Heart right ventricle (tissue), 16 donors: Measurements from ENCODE around the gene ALK. TPM values are rescaled to one million over a fixed set of nuclear protein-coding genes. Genes with fewer than 3 reads are reported as not detected.

Experiments used
- ATAC-seq, 8 donors: fragments of 200-7000 bp; cut with Tn5 transposase; one replicate each; pipeline ENCODE4 v1.9.1; 2020; ENCODE audit warnings: mild to moderate bottlenecking in 8 of 8, moderate library complexity in 8 of 8, moderate number of reproducible peaks in 1 of 8
- DNase-seq, 2 donors: peaks; one replicate each; pipeline ENCODE4 v3.0.0-alpha.2; 2020
- H3K27ac ChIP-seq, 10 donors: fragments of 200-600 bp; sonication (generic) in 2 of 10; one replicate each; pipeline versions ENCODE4 v1.5.0 to v1.8.0; 2020 to 2022; ENCODE audit warnings: mild to moderate bottlenecking in 3 of 10
- H3K27me3 ChIP-seq, 7 donors: fragments of 200-600 bp; one replicate each; pipeline ENCODE4 v1.8.0; 2021 to 2022; ENCODE audit warnings: mild to moderate bottlenecking in 2 of 7
- H3K36me3 ChIP-seq, 9 donors: fragments of 200-600 bp; sonication (generic) in 1 of 9; one replicate each; pipeline versions ENCODE4 v1.5.0 to v1.8.0; 2020 to 2022; ENCODE audit warnings: mild to moderate bottlenecking in 2 of 9
- H3K4me1 ChIP-seq, 9 donors: fragments of 200-600 bp; sonication (generic) in 1 of 9; one replicate each; pipeline versions ENCODE4 v1.5.0 to v1.8.0; 2020 to 2022; ENCODE audit warnings: mild to moderate bottlenecking in 4 of 9
- H3K4me3 ChIP-seq, 10 donors: fragments of 200-600 bp; sonication (generic) in 2 of 10; one replicate each; pipeline versions ENCODE4 v1.5.0 to v1.8.0; 2020 to 2022; ENCODE audit warnings: mild to moderate bottlenecking in 7 of 10, moderate library complexity in 2 of 10
- H3K9me3 ChIP-seq, 11 donors: fragments of 200-600 bp in 10 of 11; sonication (generic) in 2 of 11; one replicate each; pipeline versions ENCODE4 v1.5.0 to v1.8.0; 2013 to 2022; ENCODE audit warnings: mild to moderate bottlenecking in 2 of 11, control low read depth in 1 of 11, moderate library complexity in 1 of 11
- WGBS, 2 donors: extraction: QIAGEN DNeasy Blood & Tissue Kit; methylation state at CpG; one replicate each; pipeline ENCODE4 v1.1.7; 2013; ENCODE audit warnings: inconsistent platforms in 1 of 2; 5-methylcytosine and 5-hydroxymethylcytosine counted together
- intact Hi-C, 10 donors: fragments of 100-400 bp; cut with DNase I; formaldehyde crosslinking; loops; one replicate each; pipeline versions ENCODE4 v1.11.1 to v1.14.2; 2022
- polyA plus RNA-seq, 2 donors: library from polyadenylated mRNA; stranded (reverse); fragments of 200-250 nt; gene quantifications; one replicate each; pipeline ENCODE4 v1.2.3, GENCODE V29; 2013
- total RNA-seq, 10 donors: library from RNA; stranded (reverse); fragmentation: NEBNext Ultra II Directional in 3 of 10; extraction: Animal tissue kit (Norgen Biotek cat#: 25700) in 3 of 10; gene quantifications; one replicate each; pipeline versions ENCODE4 v1.2.1 to v1.2.4, GENCODE V29; 2021 to 2023
- TF ChIP-seq, protein P1 (sequence below), 9 donors: fragments of 200-600 bp; sonication (generic) in 2 of 9; IDR thresholded peaks; one replicate each; pipeline versions ENCODE4 v1.5.0 to v1.8.0; 2021 to 2022; ENCODE audit warnings: antibody characterized with exemption in 9 of 9, mild to moderate bottlenecking in 5 of 9, moderate library complexity in 1 of 9
- donor health status: Arrhythmogenic right ventricular cardiomyopathy.
- donor health status: ischemic (EF 13 %, LVEDD 7.1; RV severe dilation, severe dysfunction).
- donor health status: healthy with polysubstance abuse.
- donor health status: DM: no; HTN: yes; CAD: no.
- donor health status: DM: no; HTN: no; CAD: no.
- donor health status: ischemic (EF 25% LVEDD 6.9; RV normal size, moderate dysfunction).
- donor health status: ischemic (EF 25% LVEDD 5.7; RV mildly dilated, moderate dysfunction).
- donor health status: healthy.
- donor health status: DM: yes; HTN: yes; CAD: no.
- donor health status: Ischemic cardiomyopathy.
- donor health status: ischemic (EF 35%, LVEDD 5.7; RV mildly dilated, moderate dysfunction).
- donor health status: nonischemic (EF 11% LVEDD 7.7; RV severe dilation, severe dysfunction).
- donor health status: DM: yes; HTN: yes; CAD: no.
- donor health status: PGD.
- donor health status: ischemic (EF 29% LVEDD 5.4; RV normal size, mild dysfunction).
- donor health status: nonischemic (EF 23%, LVEDD 6.1; RV moderate dilation, normal function).

The ALK gene
- total and polyA plus RNA-seq, 12 donors, result 0.01 to 0.24 (median 0.08) TPM; not detected in 7

DNA sequence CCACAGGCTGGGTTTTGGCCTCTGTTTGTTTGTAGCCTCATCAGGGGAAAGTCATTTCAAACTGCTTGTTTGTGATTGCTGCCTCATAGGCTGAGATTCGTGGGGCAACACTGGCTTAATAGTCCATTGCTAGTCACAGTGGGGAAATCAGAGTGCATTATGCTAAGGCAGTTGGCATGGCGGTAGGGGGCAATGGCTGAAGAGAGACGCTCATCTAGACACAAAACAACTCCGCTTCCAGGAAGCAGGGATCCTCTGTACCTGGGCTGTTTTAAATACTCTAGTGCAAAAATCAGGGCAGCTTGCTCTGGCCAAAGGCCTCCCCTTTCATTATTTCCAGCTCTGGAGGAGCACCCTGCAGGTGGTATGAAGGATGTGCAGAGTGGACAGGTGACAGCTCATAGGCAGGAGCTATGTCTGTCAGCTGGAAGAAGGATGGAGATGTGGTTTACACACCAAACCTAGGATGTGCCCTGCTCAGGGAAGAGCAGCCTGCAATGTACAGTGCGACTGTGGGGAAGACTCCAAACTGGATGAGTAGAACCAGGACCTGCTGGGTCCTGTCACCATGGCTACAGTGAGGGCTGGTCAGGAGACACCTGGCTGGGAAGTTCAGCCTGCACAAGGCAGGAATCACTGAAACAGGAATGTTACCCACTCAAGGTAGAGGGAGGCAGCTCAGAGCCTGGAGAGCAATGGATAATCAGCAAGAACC is 571.9 kb downstream of the ALK start:
- no peaks in the 10 kb centered on the region for H3K4me1 ChIP-seq
- 86 to 88% methylated on average over 5 of the region's 5 CpGs for WGBS, 2 donors
- no peak for DNase-seq
- no peak overlapping the region for H3K4me3 ChIP-seq
- no peak overlapping the region for H3K27ac ChIP-seq
- peaks cover 0 to 12% (median 6%) of the 10 kb centered on the region in 7 donors for H3K27me3 ChIP-seq
- intact Hi-C loops, result no loop called here
- no peak for ATAC-seq
- H3K9me3 ChIP-seq, result no peaks in the 10 kb centered on the region
- H3K36me3 ChIP-seq, result no peaks in the 10 kb centered on the region
- TF ChIP-seq, protein P1, sequence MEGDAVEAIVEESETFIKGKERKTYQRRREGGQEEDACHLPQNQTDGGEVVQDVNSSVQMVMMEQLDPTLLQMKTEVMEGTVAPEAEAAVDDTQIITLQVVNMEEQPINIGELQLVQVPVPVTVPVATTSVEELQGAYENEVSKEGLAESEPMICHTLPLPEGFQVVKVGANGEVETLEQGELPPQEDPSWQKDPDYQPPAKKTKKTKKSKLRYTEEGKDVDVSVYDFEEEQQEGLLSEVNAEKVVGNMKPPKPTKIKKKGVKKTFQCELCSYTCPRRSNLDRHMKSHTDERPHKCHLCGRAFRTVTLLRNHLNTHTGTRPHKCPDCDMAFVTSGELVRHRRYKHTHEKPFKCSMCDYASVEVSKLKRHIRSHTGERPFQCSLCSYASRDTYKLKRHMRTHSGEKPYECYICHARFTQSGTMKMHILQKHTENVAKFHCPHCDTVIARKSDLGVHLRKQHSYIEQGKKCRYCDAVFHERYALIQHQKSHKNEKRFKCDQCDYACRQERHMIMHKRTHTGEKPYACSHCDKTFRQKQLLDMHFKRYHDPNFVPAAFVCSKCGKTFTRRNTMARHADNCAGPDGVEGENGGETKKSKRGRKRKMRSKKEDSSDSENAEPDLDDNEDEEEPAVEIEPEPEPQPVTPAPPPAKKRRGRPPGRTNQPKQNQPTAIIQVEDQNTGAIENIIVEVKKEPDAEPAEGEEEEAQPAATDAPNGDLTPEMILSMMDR (IDR thresholded peaks at IDR 0.05), result no peak

DNA sequence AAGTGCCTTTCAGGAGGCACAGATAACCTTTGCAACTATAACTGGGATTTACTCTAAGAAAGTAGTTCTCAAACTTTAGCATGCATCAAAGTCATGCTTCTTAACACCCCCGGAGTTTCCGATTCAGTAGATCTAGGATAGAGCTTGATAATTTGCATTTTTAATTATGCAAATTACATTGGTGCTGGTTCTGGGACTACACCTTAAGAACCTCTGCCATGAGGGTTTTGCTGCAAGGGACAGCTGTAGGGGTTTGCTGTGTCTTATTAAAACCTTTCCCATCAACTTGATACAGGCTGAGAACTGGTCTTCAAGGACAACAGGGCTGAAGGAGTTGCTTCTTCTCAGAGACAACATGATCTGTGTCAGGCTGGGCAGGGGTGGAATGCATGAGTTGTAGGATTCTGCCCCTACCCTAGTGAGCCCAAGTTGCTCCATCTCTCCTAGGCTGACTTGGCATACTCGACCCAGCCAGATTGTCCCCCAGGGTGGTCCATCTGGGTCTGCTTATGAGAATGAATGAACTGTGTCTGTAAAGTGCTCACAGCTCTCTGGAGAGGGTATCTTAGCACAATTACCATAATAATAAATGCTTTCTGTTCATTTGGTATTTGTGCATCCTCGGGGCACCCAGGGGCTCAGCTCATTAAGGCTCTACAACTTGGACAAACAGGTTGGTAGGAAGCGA is 573.5 kb downstream of the ALK start:
- Histone ChIP-seq H3K27ac (no peak overlapping the region), H3K9me3 (no peaks in the 10 kb centered on the region), H3K36me3 (no peaks in the 10 kb centered on the region), H3K4me1 (no peaks in the 10 kb centered on the region), H3K4me3 (no peak overlapping the region), H3K27me3 (peaks cover 0 to 21% (median 6%) of the 10 kb centered on the region in 7 donors)
- ATAC-seq (no peak), DNase-seq (no peak)
- TF ChIP-seq, protein P1 (IDR thresholded peaks at IDR 0.05), result no peak
- intact Hi-C loops, result no loop called here
- WGBS, 2 donors, result 79 to 84% methylated on average over 5 of the region's 5 CpGs

DNA sequence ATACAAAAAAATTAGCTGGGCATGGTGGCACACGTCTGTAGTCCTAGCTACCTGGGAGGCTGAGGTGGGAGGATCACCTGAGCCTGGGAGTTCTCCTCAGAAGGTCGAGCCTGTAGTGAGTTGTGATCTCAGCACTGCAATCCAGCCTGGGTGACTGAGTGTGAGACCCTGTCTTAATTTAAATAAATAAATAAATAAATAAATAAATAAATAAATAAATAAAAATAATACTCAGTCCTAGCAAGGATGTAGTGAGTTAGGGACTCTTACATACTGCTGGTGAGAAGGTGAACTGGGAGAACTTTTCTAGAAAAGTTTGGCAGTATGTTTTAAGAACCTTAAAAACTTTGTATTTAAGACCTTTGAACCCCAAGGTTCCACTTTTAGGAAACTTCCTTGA is 576.1 kb downstream of the ALK start:
- DNase-seq (no peak), ATAC-seq (no peak)
- Histone ChIP-seq H3K4me1 (no peaks in the 10 kb centered on the region), H3K27me3 (peaks cover 0 to 21% (median 6%) of the 10 kb centered on the region in 7 donors), H3K27ac (no peak overlapping the region), H3K9me3 (no peaks in the 10 kb centered on the region), H3K36me3 (no peaks in the 10 kb centered on the region), H3K4me3 (no peak overlapping the region)
- TF ChIP-seq, protein P1 (IDR thresholded peaks at IDR 0.05), result no peak
- intact Hi-C loops, result no loop called here
- 82 to 83% methylated on average over 2 of the region's 2 CpGs for WGBS, 2 donors

DNA sequence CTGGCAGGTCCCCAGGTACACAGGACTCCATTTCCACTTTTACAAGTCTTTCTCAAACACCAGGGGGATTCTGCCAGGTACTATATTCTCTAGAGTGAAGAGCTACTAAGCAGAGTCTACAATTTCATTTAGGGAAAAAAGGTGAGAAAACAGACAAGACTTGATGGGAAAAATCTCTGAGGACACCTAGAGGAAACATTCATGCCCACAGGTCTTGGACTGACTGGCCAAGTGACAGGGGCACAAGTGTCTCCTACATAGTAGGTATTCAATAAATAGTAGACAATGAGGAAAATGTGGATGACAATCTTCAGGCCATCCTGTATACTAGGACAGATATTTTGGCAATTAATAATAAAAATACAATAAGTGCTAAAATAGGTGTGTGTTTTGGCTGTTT is 577.6 kb downstream of the ALK start:
- no peaks in the 10 kb centered on the region for H3K36me3 ChIP-seq
- intact Hi-C loops, result no loop called here
- H3K27ac ChIP-seq, result no peak overlapping the region
- ATAC-seq, result no peak
- no peak for DNase-seq
- TF ChIP-seq, protein P1 (IDR thresholded peaks at IDR 0.05), result no peak
- no peak overlapping the region for H3K4me3 ChIP-seq
- no peaks in the 10 kb centered on the region for H3K4me1 ChIP-seq
- H3K9me3 ChIP-seq, result no peaks in the 10 kb centered on the region
- H3K27me3 ChIP-seq, result peaks cover 0 to 22% (median 6%) of the 10 kb centered on the region in 7 donors
